ENCODE measurements around the gene EBF4. TPM values are rescaled to one million over a fixed set of nuclear protein-coding genes. Genes with fewer than 3 reads are reported as not detected.
A peak's percentile ranks its signal among the peaks of the same experiment; 100 is the strongest.

EBF4 gene
- total RNA-seq, 4 donors from 2014 or later, result 7.1 to 69.5 (median 21.7) TPM

DNA sequence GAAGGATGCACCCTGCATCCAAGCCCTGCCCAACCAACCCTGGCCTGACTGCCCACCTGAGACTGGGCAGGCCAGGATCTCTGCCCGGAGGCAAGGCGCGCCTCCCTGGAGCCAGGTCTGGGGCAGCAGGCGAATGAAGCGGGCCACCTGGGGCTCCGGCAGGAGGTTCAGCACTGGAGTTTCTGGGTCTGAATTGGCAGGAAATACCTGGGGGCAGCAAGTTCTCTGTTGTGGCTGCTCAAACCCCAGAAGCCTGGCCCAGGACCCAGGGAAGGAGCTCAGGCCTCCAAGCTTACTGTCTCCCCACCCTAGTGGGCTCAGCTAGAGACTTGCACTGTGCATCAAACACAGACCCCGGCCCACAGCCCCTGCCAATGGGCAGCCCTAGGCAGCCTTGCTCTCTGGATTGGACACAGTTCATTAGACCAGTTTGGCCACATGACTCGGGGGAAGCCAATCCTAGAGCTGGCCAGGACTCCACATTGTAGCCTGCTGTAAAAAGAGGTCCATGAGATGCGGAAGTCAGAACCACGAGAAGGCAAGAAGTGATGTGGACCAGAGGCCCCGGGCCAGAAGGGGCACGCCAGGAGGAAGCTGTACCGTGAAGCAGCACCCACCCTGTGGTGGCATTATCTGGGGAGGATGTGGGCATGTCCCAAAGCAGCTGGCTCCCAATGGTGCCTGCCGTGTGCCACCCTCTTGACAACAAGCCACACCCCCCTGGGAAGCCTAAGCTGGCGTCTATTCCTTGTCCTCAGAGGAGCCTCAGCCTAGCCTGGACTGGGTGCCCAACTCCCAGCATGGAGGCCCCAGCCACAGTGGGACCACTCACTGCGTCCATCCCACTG lies 104.8 kb downstream of the EBF4 start:
- H3K9me3 ChIP-seq, result no peaks in the 10 kb centered on the region
- DNase-seq, result no peak
- no peak overlapping the region for H3K4me3 ChIP-seq
- TF ChIP-seq CTCF (IDR thresholded peaks at IDR 0.05), result no peak
- no peak for TF ChIP-seq POLR2A (IDR thresholded peaks at IDR 0.05)
- intact Hi-C loops (cut with DNase I; ENCODE audit: low total_unique reads), result no loop called here
- H3K4me1 ChIP-seq, result peaks cover 0 to 6% of the 10 kb centered on the region in 2 donors
- H3K27ac ChIP-seq, result no peak overlapping the region
- H3K36me3 ChIP-seq, result no peaks in the 10 kb centered on the region
- H3K27me3 ChIP-seq, result no peaks in the 10 kb centered on the region

DNA sequence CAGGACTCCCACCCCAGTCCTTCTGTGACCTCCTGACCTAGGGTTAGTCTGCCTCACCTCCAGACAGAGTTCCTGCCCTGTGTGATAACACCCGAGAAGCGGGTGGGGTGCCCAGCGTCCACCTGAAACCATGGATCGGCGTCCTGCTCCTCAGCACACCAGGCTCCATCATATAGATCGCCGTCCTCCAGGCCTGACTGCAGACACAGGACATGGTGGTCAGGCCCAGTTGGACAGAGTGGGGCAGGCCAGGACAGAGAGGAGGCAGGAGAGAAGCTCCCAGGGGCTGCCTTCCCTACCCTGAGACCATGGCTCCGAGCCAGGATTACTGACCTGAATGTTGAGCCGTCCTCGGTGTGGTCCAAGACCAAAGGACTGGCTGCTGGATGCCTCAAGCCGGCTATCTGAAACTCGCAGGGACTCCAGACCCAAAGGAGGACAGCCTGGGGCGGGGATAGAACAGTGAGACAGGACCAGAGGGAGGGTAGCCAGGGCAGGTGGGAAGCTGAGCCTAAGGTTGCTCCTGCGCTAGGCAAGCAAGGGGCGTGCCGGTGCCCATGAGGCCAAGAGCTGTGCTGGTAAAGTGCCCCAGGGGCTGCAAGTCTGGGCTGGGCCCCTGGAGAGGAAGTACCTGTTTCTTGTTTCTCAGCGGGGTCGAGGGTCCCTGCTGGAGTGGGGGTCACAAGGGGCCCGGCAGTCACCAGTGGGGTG lies 105.7 kb downstream of the EBF4 start:
- Histone ChIP-seq H3K27me3 (no peaks in the 10 kb centered on the region), H3K4me3 (no peak overlapping the region), H3K9me3 (no peaks in the 10 kb centered on the region), H3K4me1 (peaks cover 0 to 6% of the 10 kb centered on the region in 2 donors), H3K27ac (peak overlapping the region; percentile 54 to 77), H3K36me3 (no peaks in the 10 kb centered on the region)
- intact Hi-C loops (cut with DNase I; ENCODE audit: low total_unique reads), result no loop called here
- no peak for TF ChIP-seq CTCF (IDR thresholded peaks at IDR 0.05)
- no peak for DNase-seq

DNA sequence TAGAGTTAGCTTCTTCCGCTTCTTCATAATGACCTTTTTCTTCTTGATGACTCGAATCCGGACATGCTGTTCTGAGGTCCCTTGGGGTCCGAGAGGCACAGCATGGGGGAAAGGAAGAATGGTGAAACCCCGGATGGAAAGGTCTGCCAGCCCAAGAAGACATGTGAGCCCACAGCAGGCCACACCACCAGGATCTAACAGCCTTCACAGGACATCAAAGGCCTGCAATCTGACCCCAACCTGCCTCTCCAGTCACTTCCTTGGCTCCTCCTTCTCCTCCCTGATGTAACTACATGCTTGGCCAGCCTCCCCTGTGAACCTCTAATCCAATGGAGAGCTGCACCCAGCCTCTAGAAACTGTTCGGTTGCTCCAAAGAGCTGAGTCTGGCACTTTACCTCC lies 106.2 kb downstream of the EBF4 start:
- H3K27ac ChIP-seq, result peak overlapping the region; percentile 54 to 77
- intact Hi-C loops (cut with DNase I; ENCODE audit: low total_unique reads), result no loop called here
- H3K36me3 ChIP-seq, result no peaks in the 10 kb centered on the region
- peaks cover 0 to 6% of the 10 kb centered on the region in 2 donors for H3K4me1 ChIP-seq
- H3K4me3 ChIP-seq, result no peak overlapping the region
- H3K9me3 ChIP-seq, result no peaks in the 10 kb centered on the region
- no peak for TF ChIP-seq POLR2A (IDR thresholded peaks at IDR 0.05)
- TF ChIP-seq CTCF (IDR thresholded peaks at IDR 0.05), result no peak
- no peak for DNase-seq
- H3K27me3 ChIP-seq, result no peaks in the 10 kb centered on the region

DNA sequence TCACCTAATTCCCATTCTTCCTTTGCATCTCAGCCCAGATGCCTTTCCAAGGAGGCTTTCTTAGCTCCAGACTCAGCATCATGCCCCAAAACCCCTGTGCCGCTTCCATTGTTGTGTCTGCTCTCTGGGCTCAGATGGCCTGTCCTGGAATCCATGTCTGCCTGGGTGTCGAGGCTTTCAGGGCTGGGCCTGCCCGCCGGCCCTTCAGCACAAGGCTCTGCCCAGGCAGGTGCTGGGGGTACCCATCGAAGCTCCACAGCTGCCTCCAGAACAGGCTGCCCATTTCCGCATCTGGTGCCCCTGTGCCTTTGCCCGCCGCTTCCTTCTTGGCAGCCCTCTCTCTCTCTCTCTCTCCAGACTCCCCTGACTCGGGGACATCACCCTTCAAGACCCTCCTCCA lies 106.7 kb downstream of the EBF4 start:
- TF ChIP-seq CTCF (IDR thresholded peaks at IDR 0.05) (no peak), POLR2A (IDR thresholded peaks at IDR 0.05) (no peak)
- no peaks in the 10 kb centered on the region for H3K27me3 ChIP-seq
- peak overlapping the region; percentile 54 to 77 for H3K27ac ChIP-seq
- no peaks in the 10 kb centered on the region for H3K9me3 ChIP-seq
- no peak for DNase-seq
- no peaks in the 10 kb centered on the region for H3K36me3 ChIP-seq
- peak overlapping the region; percentile 35 to 43 for H3K4me3 ChIP-seq
- intact Hi-C loops (cut with DNase I; ENCODE audit: low total_unique reads), result no loop called here
- H3K4me1 ChIP-seq, result peaks cover 0 to 6% of the 10 kb centered on the region in 2 donors

All from uterus (tissue), 4 donors.